Measurements from ENCODE around the gene C3orf22.
"Not testable (repeated sequence)": the region's sequence is repeated elsewhere in the genome, so short reads cannot be mapped to it uniquely, and the experiment has no call there.

The C3orf22 gene

GRCh38 chr3:126558336-126559071 is at the start of gene C3orf22:
Gene C3orf22 (minus strand): TSS chr3:126558932. CDS start chr3:126553390, 5,542 bp downstream.
- no peak for DNase-seq (ENCODE audit: low read depth)

GRCh38 chr3:126607214-126607908 is 48.6 kb upstream of the C3orf22 start:
- DNase-seq (ENCODE audit: low read depth), result peak; percentile 75

GRCh38 chr3:126606001-126606400 is 47.3 kb upstream of the C3orf22 start:
- no peak for DNase-seq (ENCODE audit: low read depth)

GRCh38 chr3:126604691-126605090 is 46.0 kb upstream of the C3orf22 start:
- no peak for DNase-seq (ENCODE audit: low read depth)

- no peak for DNase-seq (ENCODE audit: low read depth)
These were observed 40.4 kb upstream of the C3orf22 start for GRCh38 chr3:126599101-126599500.

- not testable (repeated sequence) for DNase-seq (ENCODE audit: low read depth)
These were observed 36.7 kb upstream of the C3orf22 start for GRCh38 chr3:126595479-126595878.

- DNase-seq (ENCODE audit: low read depth), result not testable (repeated sequence)
These were observed 32.8 kb upstream of the C3orf22 start for GRCh38 chr3:126591515-126591914.

GRCh38 chr3:126582311-126582710 is 23.6 kb upstream of the C3orf22 start:
- no peak for DNase-seq (ENCODE audit: low read depth)

- no peak for DNase-seq (ENCODE audit: low read depth)
These were observed 22.8 kb upstream of the C3orf22 start for GRCh38 chr3:126581569-126581968.

- no peak for DNase-seq (ENCODE audit: low read depth)
These were observed 22.0 kb upstream of the C3orf22 start for GRCh38 chr3:126580746-126581145.

- no peak for DNase-seq (ENCODE audit: low read depth)
These were observed 20.0 kb upstream of the C3orf22 start for GRCh38 chr3:126578702-126579101.

- DNase-seq (ENCODE audit: low read depth), result no peak
These were observed 18.5 kb upstream of the C3orf22 start for GRCh38 chr3:126577261-126577660.

- DNase-seq (ENCODE audit: low read depth), result no peak
These were observed 14.9 kb upstream of the C3orf22 start for GRCh38 chr3:126573492-126574117.

- DNase-seq (ENCODE audit: low read depth), result no peak
These were observed 12.3 kb upstream of the C3orf22 start for GRCh38 chr3:126571078-126571477.

- DNase-seq (ENCODE audit: low read depth), result peak; percentile 16
These were observed 11.4 kb upstream of the C3orf22 start for GRCh38 chr3:126570103-126570541.

GRCh38 chr3:126569390-126569975 is 10.8 kb upstream of the C3orf22 start:
- DNase-seq (ENCODE audit: low read depth), result no peak

- no peak for DNase-seq (ENCODE audit: low read depth)
These were observed 10.1 kb upstream of the C3orf22 start for GRCh38 chr3:126568776-126569342.

GRCh38 chr3:126567696-126568438 is 9.1 kb upstream of the C3orf22 start:
- DNase-seq (ENCODE audit: low read depth), result no peak

GRCh38 chr3:126562737-126563276 is 4.1 kb upstream of the C3orf22 start:
- DNase-seq (ENCODE audit: low read depth), result no peak

- peak; percentile 7 for DNase-seq (ENCODE audit: low read depth)
These were observed 971 bp downstream of the C3orf22 start for GRCh38 chr3:126557761-126558160.

GRCh38 chr3:126557415-126557745 is 1.4 kb downstream of the C3orf22 start:
- DNase-seq (ENCODE audit: low read depth), result no peak
